ENCODE results near the gene CAPN13. TPM values are rescaled to one million over a fixed set of nuclear protein-coding genes. Genes with fewer than 3 reads are reported as not detected.

The CAPN13 gene
- polyA plus RNA-seq, 4 donors: 12.4 to 85.9 (median 59.5) TPM

- Histone ChIP-seq H3K4me3 (ENCODE audit: low read depth in 1 of 3, low read length in 3 of 3) (no peak overlapping the region), H3K27me3 (ENCODE audit: control insufficient read depth in 3 of 3, insufficient read depth in 3 of 3, low read length in 3 of 3) (no peaks in the 10 kb centered on the region), H3K36me3 (ENCODE audit: control insufficient read depth in 3 of 3, insufficient read depth in 2 of 3, low read depth in 1 of 3, low read length in 3 of 3) (no peaks in the 10 kb centered on the region), H3K4me1 (ENCODE audit: control insufficient read depth in 3 of 3, insufficient read depth in 2 of 3, low read depth in 1 of 3, low read length in 2 of 3) (no peaks in the 10 kb centered on the region), H3K27ac (ENCODE audit: low read depth in 1 of 3, low read length in 2 of 3) (no peak overlapping the region), H3K9me3 (ENCODE audit: control insufficient read depth in 2 of 2, insufficient read depth in 1 of 2, low read depth in 1 of 2, low read length in 1 of 2) (no peaks in the 10 kb centered on the region)
- DNase-seq (no peak), FAIRE-seq (no peak)
- WGBS, 3 donors: 85 to 90% (median 86%) methylated on average over 5 of the region's 5 CpGs
Measured at GRCh38 chr2:30677861-30678385, 129.3 kb downstream of the CAPN13 start.

GRCh38 chr2:30677231-30677630 lies 130.0 kb downstream of the CAPN13 start:
- no peak overlapping the region for H3K4me3 ChIP-seq (ENCODE audit: low read depth in 1 of 3, low read length in 3 of 3)
- FAIRE-seq (no peak), DNase-seq (no peak)
- no peaks in the 10 kb centered on the region for H3K4me1 ChIP-seq (ENCODE audit: control insufficient read depth in 3 of 3, insufficient read depth in 2 of 3, low read depth in 1 of 3, low read length in 2 of 3)
- H3K27me3 ChIP-seq (ENCODE audit: control insufficient read depth in 3 of 3, insufficient read depth in 3 of 3, low read length in 3 of 3): no peaks in the 10 kb centered on the region
- no peaks in the 10 kb centered on the region for H3K9me3 ChIP-seq (ENCODE audit: control insufficient read depth in 2 of 2, insufficient read depth in 1 of 2, low read depth in 1 of 2, low read length in 1 of 2)
- H3K27ac ChIP-seq (ENCODE audit: low read depth in 1 of 3, low read length in 2 of 3): no peak overlapping the region
- H3K36me3 ChIP-seq (ENCODE audit: control insufficient read depth in 3 of 3, insufficient read depth in 2 of 3, low read depth in 1 of 3, low read length in 3 of 3): no peaks in the 10 kb centered on the region

- 85 to 100% (median 91%) methylated on average over 2 of the region's 2 CpGs for WGBS, 3 donors
- no peaks in the 10 kb centered on the region for H3K4me1 ChIP-seq (ENCODE audit: control insufficient read depth in 3 of 3, insufficient read depth in 2 of 3, low read depth in 1 of 3, low read length in 2 of 3)
- peaks cover 0 to under 1% of the 10 kb centered on the region in 2 donors for H3K9me3 ChIP-seq (ENCODE audit: control insufficient read depth in 2 of 2, insufficient read depth in 1 of 2, low read depth in 1 of 2, low read length in 1 of 2)
- no peak overlapping the region for H3K4me3 ChIP-seq (ENCODE audit: low read depth in 1 of 3, low read length in 3 of 3)
- no peak overlapping the region for H3K27ac ChIP-seq (ENCODE audit: low read depth in 1 of 3, low read length in 2 of 3)
- no peaks in the 10 kb centered on the region for H3K36me3 ChIP-seq (ENCODE audit: control insufficient read depth in 3 of 3, insufficient read depth in 2 of 3, low read depth in 1 of 3, low read length in 3 of 3)
- H3K27me3 ChIP-seq (ENCODE audit: control insufficient read depth in 3 of 3, insufficient read depth in 3 of 3, low read length in 3 of 3): no peaks in the 10 kb centered on the region
- DNase-seq (no peak), FAIRE-seq (no peak)
Measured at GRCh38 chr2:30675758-30676157, 131.5 kb downstream of the CAPN13 start.

- Histone ChIP-seq H3K27ac (ENCODE audit: low read depth in 1 of 3, low read length in 2 of 3) (no peak overlapping the region), H3K36me3 (ENCODE audit: control insufficient read depth in 3 of 3, insufficient read depth in 2 of 3, low read depth in 1 of 3, low read length in 3 of 3) (no peaks in the 10 kb centered on the region), H3K27me3 (ENCODE audit: control insufficient read depth in 3 of 3, insufficient read depth in 3 of 3, low read length in 3 of 3) (no peaks in the 10 kb centered on the region), H3K4me1 (ENCODE audit: control insufficient read depth in 3 of 3, insufficient read depth in 2 of 3, low read depth in 1 of 3, low read length in 2 of 3) (no peaks in the 10 kb centered on the region), H3K4me3 (ENCODE audit: low read depth in 1 of 3, low read length in 3 of 3) (no peak overlapping the region), H3K9me3 (ENCODE audit: control insufficient read depth in 2 of 2, insufficient read depth in 1 of 2, low read depth in 1 of 2, low read length in 1 of 2) (peaks cover 0 to 11% of the 10 kb centered on the region in 2 donors)
- WGBS, 3 donors: 85 to 88% (median 86%) methylated on average over 4 of the region's 4 CpGs
- DNase-seq (no peak), FAIRE-seq (no peak)
Measured at GRCh38 chr2:30673127-30673526, 134.1 kb downstream of the CAPN13 start.

Measured in small intestine (tissue), 7 donors.